MCF 10A (cell line): ENCODE results near the gene SPAG16. TPM values are rescaled to one million over a fixed set of nuclear protein-coding genes. Genes with fewer than 3 reads are reported as not detected.
"Not testable (repeated sequence)": the region's sequence is repeated elsewhere in the genome, so short reads cannot be mapped to it uniquely, and the experiment has no call there.

Experiments
- BruUV-seq: library from RNA; stranded (reverse); fragments of 400-500 nt; replicated peaks from 2 replicates; lab custom pipeline; 2021; lab: Mats Ljungman, UMichigan
- CTCF ChIA-PET: fragments of 300-600 bp; sonication (Branson Sonifier 250); formaldehyde crosslinking; extraction: SDS; loops from one replicate; lab custom pipeline; 2021; ENCODE audit warnings: antibody characterized with exemption, inconsistent platforms; lab: Yijun Ruan, JAX
- POLR2A ChIA-PET: fragments of 300-600, 350-650 bp; sonication (Branson Sonifier 250); formaldehyde crosslinking; extraction: SDS; loops from one replicate; lab custom pipeline; 2020; ENCODE audit warnings: antibody characterized with exemption, inconsistent platforms; lab: Yijun Ruan, JAX
- DNase-seq: peaks from one replicate; pipeline ENCODE4 v3.0.0-alpha.2; 2018; ENCODE audit not compliant: unreplicated experiment
- H3K27ac Mint-ChIP-seq: one replicate; pipeline ENCODE4 v1.8.0; 2022; ENCODE audit warnings: mild to moderate bottlenecking, low read depth, mixed read lengths; ENCODE audit not compliant: unreplicated experiment
- H3K27me3 Mint-ChIP-seq: one replicate; pipeline ENCODE4 v1.8.0; 2022; ENCODE audit warnings: mixed read lengths; ENCODE audit not compliant: insufficient read depth, unreplicated experiment
- H3K36me3 Mint-ChIP-seq: one replicate; pipeline ENCODE4 v1.8.0; 2022; ENCODE audit warnings: mild to moderate bottlenecking, moderate library complexity, mixed read lengths; ENCODE audit not compliant: insufficient read depth, unreplicated experiment
- H3K4me1 Mint-ChIP-seq: one replicate; pipeline ENCODE4 v1.8.0; 2022; ENCODE audit warnings: mixed read lengths; ENCODE audit not compliant: insufficient read depth, unreplicated experiment
- H3K4me3 Mint-ChIP-seq: one replicate; pipeline ENCODE4 v1.8.0; 2022; ENCODE audit warnings: mild to moderate bottlenecking, moderate library complexity, mixed read lengths; ENCODE audit not compliant: unreplicated experiment
- H3K9me3 Mint-ChIP-seq: one replicate; pipeline ENCODE4 v1.8.0; 2022; ENCODE audit warnings: mixed read lengths; ENCODE audit not compliant: unreplicated experiment
- intact Hi-C: fragments of 100-400 bp; cut with micrococcal nuclease; formaldehyde crosslinking; loops from 2 replicates; pipeline ENCODE4 v1.14.1; 2022
- total RNA-seq: library from RNA; stranded (reverse); gene quantifications from 2 replicates; pipeline ENCODE4 v1.2.3, GENCODE V29; 2022
- TF ChIP-seq, protein P1 (sequence below): fragments of 200-600 bp; IDR thresholded peaks from one replicate; pipeline ENCODE4 v1.8.0; 2022; ENCODE audit warnings: antibody characterized with exemption, mild to moderate bottlenecking; ENCODE audit not compliant: unreplicated experiment

Gene SPAG16
- total RNA-seq, 1 experiment from 2014 or later = 11.5 TPM

DNA sequence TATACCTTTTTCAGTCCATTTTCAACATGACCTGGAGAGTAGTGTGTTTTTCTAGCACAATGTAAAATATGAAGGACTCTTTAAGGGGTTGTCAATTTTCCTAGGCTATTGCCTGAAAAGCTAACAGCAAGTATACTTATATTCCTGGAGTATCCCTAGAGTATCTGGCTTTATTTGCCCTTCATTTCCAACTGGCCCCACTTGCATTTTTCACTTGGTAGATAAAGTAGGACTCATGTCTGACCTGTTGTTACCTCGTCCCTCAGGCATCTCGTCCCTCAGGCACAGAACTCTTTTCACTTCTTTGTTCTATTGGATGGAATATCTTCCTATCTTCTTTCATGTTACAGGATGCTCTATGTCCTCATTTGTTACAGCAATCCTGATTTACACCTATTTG lies 69.2 kb downstream of the SPAG16 start:
- Mint-ChIP-seq H3K27me3 (no peaks in the 10 kb centered on the region), H3K4me3 (no peak overlapping the region), H3K4me1 (no peaks in the 10 kb centered on the region), H3K9me3 (no peaks in the 10 kb centered on the region), H3K27ac (no peak overlapping the region), H3K36me3 (no peaks in the 10 kb centered on the region)
- TF ChIP-seq, protein P1, sequence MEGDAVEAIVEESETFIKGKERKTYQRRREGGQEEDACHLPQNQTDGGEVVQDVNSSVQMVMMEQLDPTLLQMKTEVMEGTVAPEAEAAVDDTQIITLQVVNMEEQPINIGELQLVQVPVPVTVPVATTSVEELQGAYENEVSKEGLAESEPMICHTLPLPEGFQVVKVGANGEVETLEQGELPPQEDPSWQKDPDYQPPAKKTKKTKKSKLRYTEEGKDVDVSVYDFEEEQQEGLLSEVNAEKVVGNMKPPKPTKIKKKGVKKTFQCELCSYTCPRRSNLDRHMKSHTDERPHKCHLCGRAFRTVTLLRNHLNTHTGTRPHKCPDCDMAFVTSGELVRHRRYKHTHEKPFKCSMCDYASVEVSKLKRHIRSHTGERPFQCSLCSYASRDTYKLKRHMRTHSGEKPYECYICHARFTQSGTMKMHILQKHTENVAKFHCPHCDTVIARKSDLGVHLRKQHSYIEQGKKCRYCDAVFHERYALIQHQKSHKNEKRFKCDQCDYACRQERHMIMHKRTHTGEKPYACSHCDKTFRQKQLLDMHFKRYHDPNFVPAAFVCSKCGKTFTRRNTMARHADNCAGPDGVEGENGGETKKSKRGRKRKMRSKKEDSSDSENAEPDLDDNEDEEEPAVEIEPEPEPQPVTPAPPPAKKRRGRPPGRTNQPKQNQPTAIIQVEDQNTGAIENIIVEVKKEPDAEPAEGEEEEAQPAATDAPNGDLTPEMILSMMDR = no peak
- intact Hi-C loops = no loop called here
- no TSS peak for BruUV-seq
- ChIA-PET CTCF (no interaction called here), POLR2A (no interaction called here)
- DNase-seq = no peak

DNA sequence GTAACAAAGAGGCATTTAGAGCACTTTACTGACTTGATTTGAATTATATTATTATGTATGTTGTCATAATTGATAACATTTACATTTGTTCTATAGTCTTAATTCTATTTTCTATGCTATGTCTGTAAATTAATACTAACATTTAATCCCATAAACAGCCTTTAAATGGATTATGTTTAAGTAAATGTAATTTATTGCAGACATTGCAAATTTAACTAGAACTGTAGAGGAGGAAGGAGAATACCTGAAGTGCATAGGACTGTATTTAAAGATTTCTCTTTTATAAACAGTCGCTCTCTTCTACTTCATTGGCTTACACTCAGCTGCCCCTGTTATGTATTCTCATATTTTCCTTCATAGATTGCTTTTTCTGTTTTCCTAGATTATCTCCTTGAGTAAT lies 92.4 kb downstream of the SPAG16 start:
- H3K9me3 Mint-ChIP-seq = no peaks in the 10 kb centered on the region
- ChIA-PET POLR2A (no interaction called here), CTCF (no interaction called here)
- intact Hi-C loops = no loop called here
- peaks cover under 1% of the 10 kb centered on the region for H3K36me3 Mint-ChIP-seq
- TF ChIP-seq, protein P1 = no peak
- no TSS peak for BruUV-seq
- no peaks in the 10 kb centered on the region for H3K27me3 Mint-ChIP-seq
- no peaks in the 10 kb centered on the region for H3K4me1 Mint-ChIP-seq
- no peak overlapping the region for H3K27ac Mint-ChIP-seq
- no peak for DNase-seq
- no peak overlapping the region for H3K4me3 Mint-ChIP-seq

DNA sequence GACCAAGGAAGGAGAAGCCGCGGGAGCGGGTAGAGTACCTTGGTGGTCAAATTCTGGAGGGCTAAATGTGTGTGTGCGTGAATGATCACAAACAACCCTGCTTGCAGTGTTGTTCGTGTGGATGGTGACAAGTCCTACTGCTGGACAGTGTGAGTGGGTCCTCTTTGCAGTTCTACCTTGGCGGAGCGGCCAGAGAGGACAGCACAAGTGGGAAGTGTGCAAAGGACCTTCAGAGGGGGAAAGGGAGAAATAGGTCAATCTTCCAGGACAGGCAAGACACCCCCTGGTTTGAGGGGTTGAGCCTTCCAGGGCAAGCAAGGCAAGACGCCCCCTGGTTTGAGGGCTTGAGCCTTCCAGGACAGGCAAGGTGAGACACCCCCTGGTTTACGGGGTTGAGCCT lies 122.8 kb downstream of the SPAG16 start:
- H3K4me1 Mint-ChIP-seq, H3K27me3 Mint-ChIP-seq, BruUV-seq, intact Hi-C loops, DNase-seq, H3K4me3 Mint-ChIP-seq, CTCF ChIA-PET, H3K36me3 Mint-ChIP-seq, POLR2A ChIA-PET, H3K9me3 Mint-ChIP-seq: not testable (repeated sequence)
- peak overlapping the region; percentile 32 for H3K27ac Mint-ChIP-seq

- H3K36me3 Mint-ChIP-seq, BruUV-seq, H3K4me3 Mint-ChIP-seq, DNase-seq, POLR2A ChIA-PET, H3K27me3 Mint-ChIP-seq, intact Hi-C loops, CTCF ChIA-PET, H3K4me1 Mint-ChIP-seq, H3K9me3 Mint-ChIP-seq: not testable (repeated sequence)
- H3K27ac Mint-ChIP-seq = peak overlapping the region; percentile 28
Observed at GRCh38 chr2:213408426-213409070, 124.3 kb downstream of the SPAG16 start.

DNA sequence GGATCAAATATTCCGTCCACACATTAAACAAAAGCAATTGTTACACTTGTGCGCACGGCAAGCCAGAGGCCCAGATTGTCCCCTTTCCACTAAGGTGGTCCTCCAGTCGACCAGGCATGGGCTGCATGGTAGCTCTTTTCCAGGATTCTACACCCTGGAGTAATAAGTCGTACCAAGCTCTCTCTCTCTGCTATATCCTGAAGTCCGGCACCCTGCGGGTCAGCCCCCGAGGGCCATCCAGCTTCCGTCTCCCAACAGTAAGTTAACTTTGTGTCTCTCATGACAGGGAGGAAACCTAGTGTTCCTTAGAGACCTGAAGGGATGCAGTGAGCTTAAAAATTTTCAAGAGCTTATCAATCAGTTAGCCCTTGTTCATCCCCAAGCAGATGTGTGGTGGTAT lies 126.4 kb downstream of the SPAG16 start:
- intact Hi-C loops = not testable (repeated sequence)

More for the DNA sequence above, 126.4 kb downstream of the SPAG16 start:
- DNase-seq, H3K9me3 Mint-ChIP-seq, H3K4me3 Mint-ChIP-seq, H3K4me1 Mint-ChIP-seq, BruUV-seq, POLR2A ChIA-PET, H3K36me3 Mint-ChIP-seq, H3K27me3 Mint-ChIP-seq, H3K27ac Mint-ChIP-seq: not testable (repeated sequence)
- CTCF ChIA-PET = interaction anchor here (0.8 kb wide), 1 partner anchor 9 kb away, joined by 3 read pairs; no protein-coding TSS in a partner anchor
